Measurements from ENCODE around the gene GPR27. TPM values are rescaled to one million over a fixed set of nuclear protein-coding genes. Genes with fewer than 3 reads are reported as not detected.

The GPR27 gene
- total and polyA plus RNA-seq, 10 of the 15 experiments (the other 5 are each of a cell fraction or from before 2014, with no cell fraction given), result not detected

DNA sequence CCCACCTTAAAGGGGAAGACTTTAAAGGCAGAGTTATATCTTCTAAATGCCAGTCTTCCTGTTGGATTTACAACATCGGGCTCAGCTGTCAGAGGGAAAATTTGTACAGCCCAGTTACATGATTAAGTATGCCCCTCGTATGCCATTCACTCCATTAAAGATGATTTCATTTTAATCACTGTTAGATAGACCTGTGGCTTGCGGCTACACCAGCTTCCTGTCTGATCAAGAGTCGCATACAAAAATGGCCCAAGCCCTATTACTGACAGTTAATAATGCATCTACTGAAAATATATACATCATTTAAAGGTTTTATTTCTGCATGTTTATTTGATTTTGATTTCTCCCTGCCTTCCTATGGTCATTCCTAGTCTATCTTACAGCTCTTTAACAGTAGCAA lies 35.6 kb upstream of the GPR27 start:
- no peak for ATAC-seq
- intact Hi-C loops (cut with micrococcal nuclease; ENCODE audit: unreplicated experiment), result loop anchor here (10.0 kb wide), 1 partner anchor 547 kb away; no protein-coding TSS in a partner anchor
- RAD21 ChIA-PET (ENCODE audit: unreplicated experiment), result no interaction called here
- BruUV-seq (replicated peaks), result no TSS peak
- POLR2A ChIA-PET, result no interaction called here
- Histone ChIP-seq H3K4me1 (ENCODE audit: control insufficient read depth, insufficient read depth, low read length) (no peaks in the 10 kb centered on the region), H3K27ac (ENCODE audit: control insufficient read depth, insufficient read depth) (no peak overlapping the region), H3K9ac (ENCODE audit: control insufficient read depth, insufficient read depth, low read length) (no peak overlapping the region), H3K79me2 (ENCODE audit: control insufficient read depth, insufficient read depth, low read length) (no peaks in the 10 kb centered on the region), H3K4me2 (ENCODE audit: control insufficient read depth, insufficient read depth) (no peak overlapping the region), H3K9me3 (replicated peaks; ENCODE audit: control insufficient read depth, insufficient read depth, low read length) (no peaks in the 10 kb centered on the region), H3K4me3 (no peak overlapping the region), H3K36me3 (ENCODE audit: control insufficient read depth in 2 of 2, insufficient read depth in 2 of 2, low read length in 1 of 2) (no peaks in the 10 kb centered on the region), H3K27me3 (replicated peaks in 1 of 2; ENCODE audit: control insufficient read depth in 2 of 2, insufficient read depth in 2 of 2, low read length in 1 of 2) (peaks cover 3% of the 10 kb centered on the region in 2 experiments; a peak in 2 of 4 replicates), H2AFZ (ENCODE audit: control insufficient read depth, low read depth, low read length) (no peak overlapping the region), H4K20me1 (ENCODE audit: control insufficient read depth, insufficient read depth) (no peaks in the 10 kb centered on the region)
- WGBS (ENCODE audit: insufficient coverage, insufficient replicate concordance, low lambda C conversion rate, missing lambda C conversion rate), result 49% methylated on average over 4 of the region's 4 CpGs
- SMC1A ChIA-PET (ENCODE audit: uncharacterized antibody, unreplicated experiment), result no interaction called here
- no peak for FAIRE-seq
- CTCF ChIA-PET, result no interaction called here
- DNase-seq (ENCODE audit: low read depth, low spot score), result no peak
- no peak for TF ChIP-seq ZNF274 (IDR thresholded peaks at IDR 0.05; ENCODE audit: insufficient read depth, insufficient read length)
- in situ Hi-C loops (cut with MboI), result no loop called here

DNA sequence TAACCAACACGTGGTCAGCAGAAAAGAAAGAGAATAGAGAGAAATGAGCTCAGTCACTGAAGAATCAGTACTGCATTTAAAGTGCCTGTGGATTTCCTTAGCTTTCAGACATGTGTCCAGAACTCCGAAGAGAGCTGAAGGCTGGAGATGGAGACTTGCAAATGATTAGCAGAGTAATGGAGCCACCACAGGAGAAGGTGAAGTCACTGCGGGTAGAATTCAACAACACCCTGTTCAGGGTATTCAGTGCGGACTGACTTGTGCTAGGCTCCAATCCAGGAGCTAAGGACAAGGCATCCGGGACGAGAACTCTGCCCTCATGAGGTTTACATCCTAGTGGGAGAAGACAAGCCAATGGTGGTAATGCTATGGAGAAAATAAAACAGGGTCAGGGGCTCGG lies 32.7 kb upstream of the GPR27 start:
- no peak for TF ChIP-seq IRF4 (IDR thresholded peaks at IDR 0.05; ENCODE audit: low read depth, low read length)
- TF ChIP-seq, protein P1, sequence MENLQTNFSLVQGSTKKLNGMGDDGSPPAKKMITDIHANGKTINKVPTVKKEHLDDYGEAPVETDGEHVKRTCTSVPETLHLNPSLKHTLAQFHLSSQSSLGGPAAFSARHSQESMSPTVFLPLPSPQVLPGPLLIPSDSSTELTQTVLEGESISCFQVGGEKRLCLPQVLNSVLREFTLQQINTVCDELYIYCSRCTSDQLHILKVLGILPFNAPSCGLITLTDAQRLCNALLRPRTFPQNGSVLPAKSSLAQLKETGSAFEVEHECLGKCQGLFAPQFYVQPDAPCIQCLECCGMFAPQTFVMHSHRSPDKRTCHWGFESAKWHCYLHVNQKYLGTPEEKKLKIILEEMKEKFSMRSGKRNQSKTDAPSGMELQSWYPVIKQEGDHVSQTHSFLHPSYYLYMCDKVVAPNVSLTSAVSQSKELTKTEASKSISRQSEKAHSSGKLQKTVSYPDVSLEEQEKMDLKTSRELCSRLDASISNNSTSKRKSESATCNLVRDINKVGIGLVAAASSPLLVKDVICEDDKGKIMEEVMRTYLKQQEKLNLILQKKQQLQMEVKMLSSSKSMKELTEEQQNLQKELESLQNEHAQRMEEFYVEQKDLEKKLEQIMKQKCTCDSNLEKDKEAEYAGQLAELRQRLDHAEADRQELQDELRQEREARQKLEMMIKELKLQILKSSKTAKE (IDR thresholded peaks at IDR 0.05; ENCODE audit: low read depth, poor library complexity, severe bottlenecking), result no peak
- TF ChIP-seq RELA (IDR thresholded peaks at IDR 0.05; ENCODE audit: borderline replicate concordance, partially characterized antibody), result no peak
- no peak for TF ChIP-seq CEBPB (IDR thresholded peaks at IDR 0.05; ENCODE audit: borderline replicate concordance in 1 of 2, low read depth in 2 of 2, low read length in 2 of 2)
- TF ChIP-seq WRNIP1 (IDR thresholded peaks at IDR 0.05; ENCODE audit: borderline replicate concordance, low read depth, low read length), result no peak
- no peak overlapping the region for H3K9ac ChIP-seq (ENCODE audit: control insufficient read depth, insufficient read depth, low read length)
- H3K4me1 ChIP-seq (ENCODE audit: control insufficient read depth, insufficient read depth, low read length), result peaks cover 10% of the 10 kb centered on the region
- no peaks in the 10 kb centered on the region; the same call in 2 of the 3 replicates for H3K9me3 ChIP-seq (replicated peaks; ENCODE audit: control insufficient read depth, insufficient read depth, low read length)
- in situ Hi-C loops (cut with MboI), result no loop called here
- no peak overlapping the region for H3K4me2 ChIP-seq (ENCODE audit: control insufficient read depth, insufficient read depth)
- RAD21 ChIA-PET (ENCODE audit: unreplicated experiment), result no interaction called here
- POLR2A ChIA-PET, result no interaction called here
- H2AFZ ChIP-seq (ENCODE audit: control insufficient read depth, low read depth, low read length), result no peak overlapping the region
- H4K20me1 ChIP-seq (ENCODE audit: control insufficient read depth, insufficient read depth), result no peaks in the 10 kb centered on the region
- H3K36me3 ChIP-seq (ENCODE audit: control insufficient read depth in 2 of 2, insufficient read depth in 2 of 2, low read length in 1 of 2), result no peaks in the 10 kb centered on the region
- H3K79me2 ChIP-seq (ENCODE audit: control insufficient read depth, insufficient read depth, low read length), result no peaks in the 10 kb centered on the region
- ATAC-seq (no peak), DNase-seq (ENCODE audit: low read depth, low spot score) (no peak), FAIRE-seq (no peak)
- 37% methylated on average over 7 of the region's 7 CpGs for WGBS (ENCODE audit: insufficient coverage, insufficient replicate concordance, low lambda C conversion rate, missing lambda C conversion rate)
- no TSS peak for BruUV-seq (replicated peaks)
- H3K4me3 ChIP-seq, result no peak overlapping the region
- intact Hi-C loops (cut with micrococcal nuclease; ENCODE audit: unreplicated experiment), result no loop called here
- H3K27me3 ChIP-seq (replicated peaks in 1 of 2; ENCODE audit: control insufficient read depth in 2 of 2, insufficient read depth in 2 of 2, low read length in 1 of 2), result peaks cover 9 to 12% of the 10 kb centered on the region in 2 experiments
- SMC1A ChIA-PET (ENCODE audit: uncharacterized antibody, unreplicated experiment), result no interaction called here
- CTCF ChIA-PET, result interaction anchor here (1.0 kb wide), 1 partner anchor 9 kb away, joined by 5 read pairs; no protein-coding TSS in a partner anchor
- H3K27ac ChIP-seq (ENCODE audit: control insufficient read depth, insufficient read depth), result no peak overlapping the region
